CD4-positive, alpha-beta T cell treated with Interleukin-4 for 1 hour (primary cell): ENCODE data around the gene ANKRD28.
"Not testable (repeated sequence)": the region's sequence is repeated elsewhere in the genome, so short reads cannot be mapped to it uniquely, and the experiment has no call there.

Source experiments
- DNase-seq, 2 donors: peaks; one replicate each; pipeline ENCODE4 v3.0.0-alpha.2; 2020 to 2022

The ANKRD28 gene

DNA sequence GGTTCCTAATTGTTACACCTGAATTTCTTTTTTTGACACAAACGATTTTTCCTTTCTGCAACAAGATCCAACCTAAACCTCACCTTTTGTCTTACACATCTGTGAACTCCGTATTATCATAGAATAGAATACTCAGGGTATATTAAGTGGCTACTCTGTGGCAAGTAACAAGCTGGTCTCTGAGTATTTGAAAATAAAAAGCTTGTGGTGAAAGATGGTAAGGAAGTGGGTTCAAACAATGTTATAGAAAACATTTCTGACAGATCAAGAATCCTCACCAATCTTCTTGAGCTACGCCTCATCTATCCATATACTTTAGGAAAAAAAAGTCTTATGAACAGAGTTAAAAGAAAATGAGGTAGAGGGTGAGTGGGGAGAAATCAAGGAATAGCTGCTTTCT is 3.5 kb upstream of the ANKRD28 start:
- DNase-seq: no peak

DNA sequence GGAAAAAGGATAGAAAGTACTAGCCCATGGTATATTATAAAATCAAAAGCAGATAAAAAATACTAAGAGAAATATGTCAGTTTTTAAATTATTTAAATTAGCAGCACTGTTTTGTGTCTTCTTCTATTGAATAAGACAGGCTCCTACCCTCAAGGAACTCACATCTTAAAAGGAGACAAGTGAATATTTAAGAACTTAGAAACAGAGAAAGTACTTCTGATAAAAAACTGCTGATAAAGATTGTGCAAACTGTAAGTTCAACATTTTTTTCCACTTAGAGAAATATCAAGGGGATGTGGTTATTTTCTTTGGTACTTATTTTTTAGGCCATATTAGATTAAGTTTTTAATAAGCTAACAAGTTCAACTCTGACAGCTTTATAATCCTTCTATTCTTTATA is 3.0 kb upstream of the ANKRD28 start:
- DNase-seq: no peak

DNA sequence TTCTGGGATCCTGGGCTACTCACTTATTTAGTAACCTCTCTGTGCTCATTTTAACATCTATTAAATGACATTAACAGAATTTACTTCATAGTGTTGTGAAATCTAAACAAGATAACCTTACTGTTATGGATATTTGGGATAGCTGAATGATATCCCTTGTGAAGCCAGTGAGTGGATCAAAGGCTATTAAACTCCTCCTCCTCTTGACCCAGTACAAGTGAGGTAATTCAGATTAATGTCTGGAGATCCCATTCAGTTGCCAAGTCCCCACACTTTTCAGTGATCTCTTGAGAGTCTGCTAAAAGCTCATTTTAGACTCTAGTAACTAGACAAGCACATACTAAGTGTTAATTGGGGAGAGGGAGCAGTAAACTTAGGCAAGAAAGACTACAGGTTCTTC is 2.5 kb upstream of the ANKRD28 start:
- DNase-seq: no peak

DNA sequence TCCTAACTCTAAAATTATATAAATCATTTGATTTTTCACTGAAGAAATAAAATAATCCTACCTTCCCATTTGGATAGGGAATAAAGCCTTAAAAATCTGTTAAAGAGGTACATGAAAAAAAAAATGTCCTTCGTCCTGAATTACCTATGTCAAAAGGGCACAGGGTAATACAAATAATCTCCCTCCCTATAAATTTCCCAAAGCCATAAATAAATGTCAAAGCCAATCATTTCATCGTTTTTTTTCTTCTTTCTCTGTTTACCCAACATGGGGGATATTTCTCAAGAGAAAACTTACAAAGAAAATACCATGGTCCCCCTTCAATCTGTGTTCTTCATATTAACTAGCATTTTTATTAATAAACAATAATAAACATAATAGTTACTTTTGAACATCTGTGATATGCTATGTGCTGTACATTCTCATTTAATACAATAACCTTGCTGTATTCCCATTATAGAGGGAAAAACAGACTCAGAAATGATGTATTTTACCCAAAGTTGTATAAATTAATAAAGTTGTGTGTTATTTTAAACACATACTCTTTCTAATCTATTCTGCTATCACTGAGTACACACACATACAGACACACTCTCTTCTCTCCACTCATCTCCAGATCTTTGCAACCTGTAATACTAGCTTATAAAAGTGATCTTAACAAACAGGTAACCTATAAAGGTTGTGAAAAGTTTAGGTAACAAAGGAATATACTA is 910 bp upstream of the ANKRD28 start:
- no peak for DNase-seq

DNA sequence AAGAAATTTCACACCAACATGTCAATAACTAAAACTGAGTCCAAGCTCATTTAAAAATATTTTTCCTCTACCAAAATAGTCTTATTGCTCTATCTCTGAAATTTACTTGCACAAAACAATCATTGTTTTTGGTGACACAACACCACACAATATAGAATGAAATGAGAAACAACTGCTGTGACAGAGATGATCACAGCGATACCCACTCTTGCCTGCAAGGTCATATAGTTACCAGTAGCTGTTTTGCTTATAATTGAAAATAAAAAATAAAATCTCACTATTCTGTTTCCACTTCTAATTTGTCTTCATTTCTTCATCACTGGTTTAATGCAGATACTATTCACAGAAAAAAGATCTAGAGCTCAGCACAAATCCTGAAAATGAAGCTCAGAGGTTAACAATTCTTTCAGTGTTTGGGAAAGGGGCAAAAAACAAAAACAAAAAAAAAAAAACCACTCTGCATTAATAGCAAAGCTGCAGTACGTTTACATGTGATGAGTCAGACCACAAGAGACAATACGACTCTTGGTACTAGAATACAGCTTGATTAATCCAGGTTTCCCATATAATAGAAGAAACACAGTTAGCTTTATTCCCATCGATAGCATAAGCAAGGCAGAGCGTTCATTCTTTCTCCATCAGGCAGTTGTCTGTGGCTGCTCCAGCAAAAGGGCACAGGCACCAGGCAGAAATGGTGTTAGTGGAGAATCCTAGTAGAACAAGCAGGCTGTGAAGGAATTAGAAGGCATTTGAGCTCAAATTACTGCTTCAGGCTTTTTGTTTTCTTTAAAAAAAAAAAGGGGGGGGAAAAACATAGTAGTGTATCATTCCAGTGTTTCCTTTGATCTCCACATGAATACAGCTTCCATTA is 773 bp downstream of the ANKRD28 start:
- peak in 1 of 2 donors; percentile 44 for DNase-seq

DNA sequence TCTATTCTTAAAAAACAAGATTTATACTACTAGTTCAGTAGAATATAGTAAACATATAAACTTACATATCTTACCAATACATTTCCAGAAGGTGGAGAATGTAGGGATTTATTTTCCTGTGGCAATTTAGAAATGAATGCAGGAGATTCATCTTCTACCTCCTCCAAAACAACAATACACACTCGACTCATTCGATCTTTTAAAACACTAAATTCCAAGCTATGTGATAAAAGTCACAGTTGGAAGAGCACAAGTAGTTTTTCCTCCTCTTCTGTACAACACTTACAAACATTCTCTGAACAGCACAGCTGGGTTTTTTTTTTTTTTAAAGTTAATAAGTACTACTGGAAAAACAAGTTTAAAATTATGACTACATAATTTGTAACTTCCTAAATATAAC is 1.4 kb downstream of the ANKRD28 start:
- DNase-seq: no peak

DNA sequence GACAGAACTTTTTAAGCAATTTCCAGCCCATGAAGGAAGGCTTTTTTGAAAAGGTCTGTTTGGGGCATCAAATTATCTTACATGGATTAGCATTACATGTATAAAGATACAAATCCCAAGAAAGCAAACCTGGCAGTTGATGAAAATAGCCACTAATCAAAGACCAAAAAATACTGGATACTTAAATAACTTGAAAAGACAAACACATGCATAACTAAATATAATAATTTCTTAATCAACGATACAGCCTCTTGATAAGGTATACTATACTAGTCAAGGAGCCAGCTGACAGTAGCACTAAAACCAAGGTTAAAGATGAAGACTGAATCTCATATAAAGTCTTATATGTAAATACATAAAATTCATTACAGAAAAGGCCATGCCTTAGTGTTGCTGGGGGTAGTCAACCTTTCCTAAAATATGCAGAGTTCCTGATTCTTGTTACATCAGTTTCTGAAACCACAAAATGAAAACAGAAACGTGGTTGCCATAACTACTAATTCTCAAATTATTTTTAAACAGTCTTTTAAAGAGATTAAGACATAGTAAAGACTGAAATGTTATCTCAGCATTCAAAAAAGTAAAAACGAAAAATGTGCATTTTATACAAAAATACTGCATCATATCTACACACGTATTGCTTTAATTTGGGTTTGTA is 2.0 kb downstream of the ANKRD28 start:
- DNase-seq: peak in 1 of 2 donors; percentile 81

DNA sequence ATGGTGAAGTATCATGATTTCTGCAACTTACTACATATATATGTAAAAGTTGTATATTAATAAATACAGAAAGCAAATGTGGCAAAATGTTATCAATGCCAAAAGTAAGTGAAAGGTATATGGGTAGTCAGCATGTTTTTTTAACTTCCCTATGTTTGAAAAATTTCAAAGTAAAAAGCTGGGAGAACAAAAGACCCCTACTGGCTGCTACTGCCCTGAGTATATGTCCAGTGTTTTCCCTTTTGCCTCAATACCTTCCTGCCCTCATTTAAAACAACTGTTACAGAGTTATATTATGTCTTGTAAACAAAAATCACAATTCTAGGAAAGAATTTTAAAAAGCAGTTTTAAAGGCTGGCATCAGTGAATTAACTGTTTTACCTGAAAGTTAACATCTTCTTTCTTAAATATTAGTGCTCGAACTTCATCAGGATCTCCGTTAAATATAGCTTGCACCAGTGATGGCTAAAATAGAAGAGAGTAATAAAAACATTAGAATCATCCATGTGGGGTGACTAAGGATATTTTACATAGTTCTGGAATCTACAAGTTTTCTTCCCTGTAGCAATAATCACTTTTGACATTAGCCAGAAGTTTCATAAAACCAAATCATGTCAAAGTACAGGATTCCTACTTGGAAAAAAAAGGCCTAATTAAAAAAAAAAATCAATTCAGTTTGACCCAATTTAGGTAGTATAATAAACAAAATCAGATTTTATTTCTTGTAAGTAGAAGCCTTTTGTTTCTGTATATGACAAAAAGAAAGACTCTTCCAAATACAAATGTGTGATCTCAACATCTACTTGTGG is 2.7 kb downstream of the ANKRD28 start:
- DNase-seq: no peak

DNA sequence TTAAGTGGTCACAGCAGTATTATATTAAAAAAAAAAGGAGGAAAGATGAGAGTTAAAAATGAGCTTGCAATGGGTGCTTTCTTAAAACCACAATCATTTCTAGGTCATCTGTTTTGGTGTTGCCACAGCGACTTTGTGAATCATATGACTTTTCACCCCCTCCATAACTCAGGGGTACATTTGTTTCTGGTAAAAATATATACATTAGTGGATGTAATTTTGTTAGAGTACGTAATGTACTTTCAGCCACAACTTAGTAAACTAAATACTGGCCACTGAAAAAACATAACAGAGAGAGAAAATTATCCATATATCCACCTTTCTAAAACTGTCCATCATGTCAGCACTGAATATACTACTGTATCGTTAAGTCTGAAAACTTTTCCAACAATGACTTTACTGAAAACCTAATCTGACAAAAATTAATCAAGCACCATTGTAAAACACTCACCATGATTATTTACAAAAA is 3.4 kb downstream of the ANKRD28 start:
- peak; percentile 64 to 81 for DNase-seq

DNA sequence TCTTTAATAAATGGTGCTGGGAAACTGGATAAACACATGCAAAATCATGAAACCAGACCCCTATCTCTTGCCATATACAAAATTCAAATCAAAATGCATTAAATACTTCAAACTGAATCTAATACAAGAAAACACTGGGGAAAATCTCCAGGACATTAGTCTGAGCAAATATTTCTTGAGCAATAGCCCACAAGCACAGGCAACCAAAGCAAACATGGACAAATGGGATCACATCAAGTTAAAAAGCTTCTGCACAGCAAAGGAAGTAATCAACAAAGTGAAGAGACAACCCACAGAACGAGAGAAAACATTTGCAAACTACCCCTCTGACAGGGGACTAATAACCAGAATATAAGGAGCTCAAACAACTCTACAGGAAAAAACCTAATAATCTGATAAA is 6.3 kb downstream of the ANKRD28 start:
- DNase-seq: no peak

DNA sequence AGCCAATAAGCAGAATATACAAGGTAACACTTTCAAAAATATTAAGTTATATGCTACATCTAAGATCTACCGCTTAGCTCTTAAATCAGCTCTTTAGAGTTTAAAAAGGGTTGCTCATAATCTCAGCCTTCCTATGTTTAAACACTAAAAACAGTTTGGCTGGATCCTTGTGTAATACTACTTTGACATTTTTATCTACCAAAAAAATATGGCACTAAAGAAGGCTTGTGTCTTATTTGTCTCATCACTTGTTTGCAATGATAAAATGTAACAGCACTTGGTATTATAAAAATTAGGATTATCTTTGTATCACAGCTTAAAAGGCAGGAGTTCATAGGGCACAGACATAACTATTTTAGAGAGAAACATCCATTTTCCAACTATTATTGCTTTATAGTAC is 9.8 kb downstream of the ANKRD28 start:
- no peak for DNase-seq

DNA sequence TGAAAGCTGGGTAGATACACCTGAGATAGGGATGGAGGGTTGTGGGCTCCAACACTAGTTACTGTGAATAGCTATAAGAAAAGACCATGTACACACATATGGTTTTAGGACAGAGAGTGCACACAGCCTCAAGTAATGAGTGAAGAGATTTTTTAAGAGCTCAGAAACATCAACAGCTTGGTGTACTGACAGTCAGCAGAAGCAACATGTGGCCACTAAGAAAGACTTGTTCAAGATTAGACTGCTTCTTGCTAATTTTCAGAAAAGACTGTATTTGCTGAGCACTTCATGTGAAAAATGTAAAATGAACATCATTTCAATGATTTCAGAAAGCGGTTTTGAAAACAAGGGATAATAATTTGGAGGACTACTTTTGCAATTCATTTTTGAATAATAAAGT is 10.3 kb downstream of the ANKRD28 start:
- no peak for DNase-seq

DNA sequence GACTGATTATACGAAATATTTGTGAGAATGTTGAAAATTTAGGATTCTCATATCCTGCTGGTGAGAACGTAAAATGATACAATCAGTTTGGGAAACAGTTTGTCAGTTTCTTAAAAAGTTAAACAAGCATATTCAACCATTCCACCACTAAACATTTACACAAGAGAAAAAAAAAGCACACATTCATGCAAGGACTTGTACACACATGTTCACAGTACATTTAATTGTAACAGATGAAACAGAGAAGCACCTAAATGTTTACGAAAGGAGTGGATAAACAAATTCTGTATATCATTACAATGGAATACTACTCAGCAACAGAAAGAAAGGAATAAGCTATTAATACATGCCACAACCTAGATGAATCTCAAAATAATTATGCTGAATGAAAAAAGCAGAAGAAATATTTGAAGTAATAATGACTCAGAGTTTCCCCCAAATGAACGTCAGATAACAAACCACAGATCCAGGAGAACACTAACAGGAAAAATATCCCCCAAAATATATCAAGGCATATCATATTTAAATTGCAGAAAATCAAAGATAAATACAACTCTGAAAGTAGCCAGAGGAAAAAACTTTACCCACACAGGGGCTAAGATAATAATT is 14.3 kb downstream of the ANKRD28 start:
- no peak for DNase-seq

DNA sequence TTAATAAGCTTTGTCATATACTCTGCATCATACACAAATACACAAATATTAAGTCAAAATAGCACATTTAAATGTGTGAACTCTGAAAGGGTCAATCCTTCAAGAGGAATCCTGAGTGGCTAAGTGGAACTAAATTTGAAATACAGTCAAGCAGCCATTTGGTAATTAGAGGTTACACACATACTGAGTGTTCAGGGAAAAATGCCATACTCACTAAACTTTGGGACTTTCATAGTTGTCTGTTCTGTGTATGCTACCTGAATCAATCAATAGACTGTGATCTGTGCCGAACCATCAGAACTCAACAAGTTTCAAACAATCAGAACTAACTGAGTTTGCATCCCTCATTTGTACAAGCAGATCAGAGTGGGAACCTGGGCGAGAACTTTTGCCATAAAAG is 15.3 kb downstream of the ANKRD28 start:
- no peak for DNase-seq

DNA sequence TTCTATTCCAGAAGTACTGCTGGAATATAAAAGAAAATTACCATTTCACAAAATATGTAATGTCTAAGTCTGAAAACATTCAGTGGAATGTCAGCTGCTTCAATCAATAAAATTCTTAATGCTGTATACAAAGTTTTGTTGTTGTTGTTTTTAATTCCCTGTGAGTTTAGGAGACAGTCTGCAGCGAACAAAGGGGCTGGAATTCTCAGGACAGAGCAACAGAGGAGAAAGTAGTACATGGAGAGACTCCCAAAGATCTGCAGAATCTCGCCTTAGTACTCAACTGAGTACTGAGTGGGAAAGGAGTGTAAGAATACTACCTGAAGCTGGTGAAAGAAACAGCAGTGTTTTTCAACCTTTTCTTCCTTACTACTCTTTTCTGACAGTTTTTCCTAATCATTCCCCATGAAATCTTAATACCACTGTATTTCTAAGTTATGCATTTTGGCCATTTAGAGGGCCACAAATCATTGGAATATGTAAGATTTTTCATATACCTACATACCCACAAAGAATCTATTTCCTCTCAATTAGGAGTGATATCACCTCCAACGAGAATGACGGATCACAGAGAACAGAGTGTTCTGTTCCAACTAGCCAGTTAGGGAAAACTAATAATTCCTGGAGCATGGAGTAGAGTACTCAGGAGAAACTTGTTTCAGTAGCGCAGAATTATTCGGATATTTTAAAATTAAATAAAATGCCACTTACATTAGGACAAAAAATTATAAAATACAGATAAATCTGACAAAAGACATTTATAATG is 16.0 kb downstream of the ANKRD28 start:
- DNase-seq: no peak

DNA sequence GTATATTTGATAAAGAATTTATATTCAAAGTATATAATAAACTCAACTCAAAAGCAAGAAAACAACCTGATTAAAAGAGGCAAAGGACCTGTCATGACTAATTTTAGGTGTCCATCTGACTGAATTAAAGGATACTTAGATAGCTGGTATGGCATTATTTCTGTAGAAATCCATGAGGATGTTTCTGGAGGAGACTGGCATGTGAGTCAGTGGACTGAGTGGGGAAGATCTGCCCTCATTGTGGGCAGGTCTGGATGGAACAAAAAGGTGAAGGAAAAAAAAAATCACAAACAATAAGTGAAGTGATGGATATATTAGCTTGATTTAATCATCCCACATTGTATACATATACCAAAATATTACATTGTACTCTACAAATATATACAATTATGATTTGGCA is 16.6 kb downstream of the ANKRD28 start:
- no peak for DNase-seq

DNA sequence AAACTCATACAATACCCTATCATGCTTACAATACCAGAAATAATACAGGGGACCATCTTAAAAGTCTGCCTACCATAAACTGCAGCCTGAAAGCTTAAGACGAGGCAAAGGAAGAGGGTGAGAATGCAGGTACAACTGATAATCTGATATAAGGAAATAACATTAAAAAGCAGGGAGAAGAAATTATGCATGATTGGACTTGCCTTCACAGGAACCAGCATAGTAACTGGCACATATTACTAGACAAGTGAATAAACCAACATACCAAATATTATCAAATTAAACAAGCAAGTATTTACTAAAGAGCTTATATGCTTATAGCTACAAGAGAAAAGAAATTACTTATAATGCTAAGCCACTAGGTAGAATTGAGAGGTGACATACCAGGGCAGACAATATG is 18.7 kb downstream of the ANKRD28 start:
- no peak for DNase-seq

DNA sequence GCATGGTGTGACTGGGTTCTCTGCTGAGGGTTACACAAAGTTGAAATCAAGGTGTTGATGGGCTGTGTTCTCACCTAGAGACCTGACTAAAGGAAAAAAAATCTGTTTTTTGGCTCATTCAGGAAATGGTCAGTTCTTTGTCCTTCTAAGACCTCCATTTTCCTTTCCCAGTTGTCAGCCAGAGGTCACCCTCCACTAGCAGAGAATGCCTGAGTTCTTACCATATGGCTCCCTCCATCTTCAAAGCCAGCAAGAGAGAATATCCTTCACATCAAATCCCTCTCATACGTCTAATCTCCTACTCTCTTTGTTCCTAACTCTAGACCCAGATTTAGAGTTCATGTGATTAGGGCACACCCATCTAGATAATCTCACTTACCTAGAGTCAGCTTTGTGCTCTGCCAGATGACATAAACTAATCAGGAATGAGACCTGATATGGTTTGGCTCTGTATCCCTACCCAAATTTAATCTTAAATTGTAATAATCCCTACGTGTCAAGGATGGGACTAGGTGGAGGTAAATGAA is 19.4 kb downstream of the ANKRD28 start:
- DNase-seq: no peak

DNA sequence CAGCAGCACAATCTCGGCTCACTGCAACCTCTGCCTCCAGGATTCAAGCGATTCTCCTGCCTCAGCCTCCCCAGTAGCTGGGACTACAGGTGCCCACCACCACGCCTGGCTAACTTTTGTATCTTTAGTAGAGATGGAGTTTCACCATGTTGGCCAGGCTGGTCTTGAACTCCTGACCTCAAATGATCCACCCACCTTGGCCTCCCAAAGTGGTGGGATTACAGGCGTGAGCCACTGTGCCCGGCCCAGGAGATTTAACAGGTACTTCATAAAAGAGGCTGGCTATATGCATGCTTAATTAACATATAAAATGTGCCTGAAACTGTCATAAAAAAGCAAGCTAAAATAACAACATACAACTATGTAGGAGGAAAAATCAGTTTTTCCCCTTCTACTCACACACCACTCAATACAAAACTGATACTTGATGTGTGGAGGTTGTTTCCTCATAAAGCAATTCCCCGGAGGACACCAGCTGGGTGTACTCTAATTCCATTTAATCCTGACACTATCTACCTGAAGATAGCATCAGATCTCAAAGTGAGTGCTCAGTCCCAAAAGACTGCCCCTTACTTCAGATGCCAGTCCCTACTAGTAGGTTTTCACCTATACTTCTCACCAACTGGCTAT is 22.7 kb downstream of the ANKRD28 start:
- DNase-seq: not testable (repeated sequence)

DNA sequence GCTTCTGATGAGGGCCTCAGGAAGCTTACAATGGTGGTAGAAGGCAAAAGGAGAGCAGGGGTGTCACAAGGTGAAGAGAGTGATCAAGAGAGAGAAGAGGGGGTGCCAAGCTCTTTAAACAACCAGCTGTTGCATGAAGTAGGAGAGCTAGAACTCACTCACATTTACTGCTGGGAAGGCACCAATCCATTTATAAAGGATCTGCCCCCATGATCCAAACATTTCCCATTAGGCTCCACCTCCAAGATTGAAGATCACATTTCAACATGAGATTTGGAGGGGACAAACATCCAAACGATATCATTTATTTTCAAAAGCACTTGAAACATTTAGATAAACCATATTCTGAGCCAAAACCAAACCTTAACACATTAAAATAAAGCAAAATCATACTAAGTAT is 26.3 kb downstream of the ANKRD28 start:
- DNase-seq: no peak
